Retinal pigment epithelial cell (primary cell): ENCODE data around the gene VPS13D.

ENCODE experiments used
- DNase-seq: peaks from one replicate; pipeline ENCODE4 v3.0.0-alpha.2; 2010; ENCODE audit warnings: low read depth
- H3K4me3 ChIP-seq: 2 replicates; pipeline ENCODE4 v1.5.1; 2011; ENCODE audit warnings: mild to moderate bottlenecking, low read length, control low read depth, moderate library complexity
- TF ChIP-seq, protein P1 (sequence below): conservative IDR thresholded peaks from 2 replicates; pipeline ENCODE4 v1.5.1; 2011; ENCODE audit warnings: low read depth, low read length, control low read depth, inconsistent platforms

VPS13D gene

DNA sequence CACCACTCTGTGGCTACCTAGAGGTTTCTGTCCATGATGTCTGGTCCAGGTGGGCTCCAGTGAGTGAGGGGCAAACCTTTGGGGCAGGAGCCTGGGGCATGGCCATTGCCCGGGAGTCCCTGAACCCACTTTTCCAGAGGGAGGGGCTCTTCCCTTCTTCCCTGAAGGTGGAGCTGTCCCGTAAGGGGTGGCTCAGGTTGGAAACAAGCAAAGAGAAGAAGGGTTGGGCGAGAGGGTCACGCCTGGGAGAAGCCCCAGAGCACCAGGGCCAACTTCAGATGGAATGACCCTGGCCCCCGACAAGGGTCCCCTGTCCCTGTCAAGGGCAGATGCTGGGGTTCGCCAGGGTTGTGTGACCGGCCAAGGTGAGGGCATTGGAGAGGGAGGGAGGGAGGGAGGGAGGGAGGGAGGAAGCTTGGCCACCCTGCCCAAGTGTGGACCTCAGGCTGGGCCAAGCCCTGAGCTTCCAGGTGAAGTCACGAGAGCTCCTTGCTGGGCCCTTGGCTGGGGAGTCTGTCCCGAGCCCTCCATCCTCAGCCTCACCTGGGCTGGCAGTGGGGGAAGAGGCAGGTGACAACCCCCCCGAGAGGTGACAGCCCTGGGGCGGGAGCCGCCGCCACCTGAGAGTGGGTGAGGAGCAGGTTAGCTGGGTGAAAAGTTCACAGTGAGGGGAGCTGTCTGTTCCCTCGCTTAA is 318.6 kb downstream of the VPS13D start:
- DNase-seq: no peak
- TF ChIP-seq, protein P1, sequence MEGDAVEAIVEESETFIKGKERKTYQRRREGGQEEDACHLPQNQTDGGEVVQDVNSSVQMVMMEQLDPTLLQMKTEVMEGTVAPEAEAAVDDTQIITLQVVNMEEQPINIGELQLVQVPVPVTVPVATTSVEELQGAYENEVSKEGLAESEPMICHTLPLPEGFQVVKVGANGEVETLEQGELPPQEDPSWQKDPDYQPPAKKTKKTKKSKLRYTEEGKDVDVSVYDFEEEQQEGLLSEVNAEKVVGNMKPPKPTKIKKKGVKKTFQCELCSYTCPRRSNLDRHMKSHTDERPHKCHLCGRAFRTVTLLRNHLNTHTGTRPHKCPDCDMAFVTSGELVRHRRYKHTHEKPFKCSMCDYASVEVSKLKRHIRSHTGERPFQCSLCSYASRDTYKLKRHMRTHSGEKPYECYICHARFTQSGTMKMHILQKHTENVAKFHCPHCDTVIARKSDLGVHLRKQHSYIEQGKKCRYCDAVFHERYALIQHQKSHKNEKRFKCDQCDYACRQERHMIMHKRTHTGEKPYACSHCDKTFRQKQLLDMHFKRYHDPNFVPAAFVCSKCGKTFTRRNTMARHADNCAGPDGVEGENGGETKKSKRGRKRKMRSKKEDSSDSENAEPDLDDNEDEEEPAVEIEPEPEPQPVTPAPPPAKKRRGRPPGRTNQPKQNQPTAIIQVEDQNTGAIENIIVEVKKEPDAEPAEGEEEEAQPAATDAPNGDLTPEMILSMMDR: no peak
- no peak overlapping the region for H3K4me3 ChIP-seq

DNA sequence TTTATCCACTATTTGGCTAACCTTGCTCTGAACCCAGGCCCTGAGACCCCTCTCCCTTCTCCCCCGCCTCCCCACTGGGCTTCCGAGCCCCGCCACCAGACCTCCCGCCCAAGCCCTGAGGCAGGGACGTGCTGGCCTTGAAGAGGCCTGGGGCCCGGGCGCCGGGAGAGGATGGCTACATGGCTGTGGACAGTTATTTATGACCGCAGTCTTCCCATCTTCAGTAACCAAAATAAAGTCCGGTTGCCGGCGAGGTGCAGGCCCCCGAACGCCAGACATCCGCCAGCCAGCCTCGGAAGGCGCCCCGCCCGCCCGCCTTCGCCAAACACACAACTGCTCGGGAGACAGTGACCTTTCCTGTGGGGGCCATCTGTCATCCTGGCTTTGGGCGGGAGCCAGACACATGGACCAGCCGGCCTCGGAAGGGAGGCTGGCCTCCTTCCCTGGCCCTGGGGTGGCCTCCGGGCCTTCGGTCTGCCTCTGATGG is 319.2 kb downstream of the VPS13D start:
- no peak for DNase-seq
- TF ChIP-seq, protein P1: no peak
- H3K4me3 ChIP-seq: no peak overlapping the region

DNA sequence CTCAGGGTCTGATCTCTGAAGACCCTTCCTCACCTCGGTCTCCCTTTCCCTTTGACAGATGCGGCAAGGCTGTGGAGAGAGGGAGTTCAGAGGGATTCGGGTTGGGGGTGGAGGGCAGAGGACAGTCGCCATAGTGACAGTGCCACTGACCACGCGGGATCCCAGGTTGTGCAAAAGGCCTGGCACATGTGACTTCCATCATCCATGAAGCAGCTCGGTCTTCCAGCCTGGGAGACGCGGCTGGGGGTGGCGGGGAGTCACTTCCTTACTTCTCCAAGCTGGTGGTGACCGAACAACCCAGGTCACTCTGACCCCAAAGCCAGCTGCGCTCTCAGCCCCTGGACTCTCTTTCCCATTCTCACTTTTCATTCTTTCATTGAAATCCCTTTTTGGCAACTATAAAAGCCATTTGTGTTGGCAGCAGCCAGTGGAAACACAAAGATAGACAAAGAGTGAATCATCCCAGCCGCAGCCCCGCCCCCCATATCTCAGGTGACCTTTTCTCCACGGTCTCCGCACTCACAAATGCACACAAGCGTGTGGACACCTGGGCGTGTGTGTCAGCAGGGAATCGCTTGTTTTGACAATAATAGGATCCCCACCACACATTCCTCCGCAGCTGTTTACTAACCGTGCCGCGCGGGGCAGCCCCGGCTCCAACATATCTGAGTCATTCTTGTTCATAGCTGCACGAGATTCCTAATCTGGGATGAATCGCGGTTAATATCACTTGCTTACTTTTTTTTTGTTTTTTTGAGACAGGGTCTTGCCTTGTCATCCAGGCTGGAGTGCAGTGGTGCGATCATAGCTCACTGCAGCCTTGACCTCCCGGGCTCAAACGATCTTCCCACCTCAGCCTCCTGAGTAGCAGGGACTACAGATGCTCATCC is 319.9 kb downstream of the VPS13D start:
- TF ChIP-seq, protein P1: no peak
- peak; percentile 94 for DNase-seq
- no peak overlapping the region for H3K4me3 ChIP-seq

DNA sequence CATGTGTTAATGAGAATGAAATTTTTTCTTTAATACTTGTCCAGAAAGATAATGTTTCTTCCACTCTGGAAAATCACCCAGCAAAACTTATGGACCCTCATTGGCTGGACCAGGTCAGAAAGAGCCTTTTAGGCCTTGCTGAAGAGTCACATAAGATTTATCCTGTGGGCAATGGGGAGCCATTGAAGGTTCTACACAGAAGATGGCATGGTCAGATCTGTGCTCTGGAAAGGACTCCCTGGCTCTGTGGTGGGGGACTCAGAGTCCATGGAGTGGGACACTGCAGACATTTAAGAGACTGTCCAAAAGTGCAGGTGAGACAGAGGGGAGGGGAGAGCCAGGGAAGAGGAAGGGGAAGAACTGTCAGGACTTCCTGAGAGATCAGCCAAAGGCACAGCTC is 321.8 kb downstream of the VPS13D start:
- TF ChIP-seq, protein P1: no peak
- no peak overlapping the region for H3K4me3 ChIP-seq
- no peak for DNase-seq

DNA sequence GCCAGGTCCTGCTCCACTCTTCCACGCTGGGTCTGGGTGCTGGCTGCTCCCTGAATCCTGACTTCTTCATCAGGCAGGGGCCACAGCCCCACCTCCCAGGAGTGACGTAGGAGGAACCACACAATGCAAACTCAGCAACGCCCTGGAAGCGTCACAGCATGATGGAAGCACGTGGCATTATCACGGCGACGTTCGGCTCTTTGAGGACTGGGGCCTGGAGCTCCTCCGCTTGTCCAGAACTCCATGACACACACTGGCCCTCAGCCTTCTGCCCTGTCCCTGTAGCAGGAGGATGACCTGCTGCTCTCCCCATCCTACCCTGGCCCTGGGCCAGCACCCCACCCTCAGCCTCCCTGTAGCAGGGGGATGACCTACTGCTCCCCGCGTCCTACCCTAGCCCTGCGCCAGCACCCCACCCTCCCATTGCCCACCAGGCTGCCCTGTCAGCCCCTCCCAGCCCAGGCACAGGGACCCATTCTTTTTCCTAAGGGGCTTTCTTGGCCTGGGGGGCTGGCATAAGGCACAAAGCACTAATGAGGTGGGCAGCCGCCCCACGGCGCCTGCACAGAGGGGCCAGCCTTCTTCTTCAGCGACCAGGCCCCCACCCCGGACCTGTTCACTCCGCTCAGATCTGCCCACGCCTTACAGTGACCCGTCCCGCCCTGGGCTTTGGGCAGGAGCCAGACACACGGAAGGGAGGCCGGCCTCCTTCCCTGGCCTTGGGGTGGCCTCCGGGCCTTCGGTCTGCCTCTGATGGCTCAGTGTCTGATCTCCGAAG is 322.5 kb downstream of the VPS13D start:
- H3K4me3 ChIP-seq: no peak overlapping the region
- TF ChIP-seq, protein P1: no peak
- DNase-seq: no peak

DNA sequence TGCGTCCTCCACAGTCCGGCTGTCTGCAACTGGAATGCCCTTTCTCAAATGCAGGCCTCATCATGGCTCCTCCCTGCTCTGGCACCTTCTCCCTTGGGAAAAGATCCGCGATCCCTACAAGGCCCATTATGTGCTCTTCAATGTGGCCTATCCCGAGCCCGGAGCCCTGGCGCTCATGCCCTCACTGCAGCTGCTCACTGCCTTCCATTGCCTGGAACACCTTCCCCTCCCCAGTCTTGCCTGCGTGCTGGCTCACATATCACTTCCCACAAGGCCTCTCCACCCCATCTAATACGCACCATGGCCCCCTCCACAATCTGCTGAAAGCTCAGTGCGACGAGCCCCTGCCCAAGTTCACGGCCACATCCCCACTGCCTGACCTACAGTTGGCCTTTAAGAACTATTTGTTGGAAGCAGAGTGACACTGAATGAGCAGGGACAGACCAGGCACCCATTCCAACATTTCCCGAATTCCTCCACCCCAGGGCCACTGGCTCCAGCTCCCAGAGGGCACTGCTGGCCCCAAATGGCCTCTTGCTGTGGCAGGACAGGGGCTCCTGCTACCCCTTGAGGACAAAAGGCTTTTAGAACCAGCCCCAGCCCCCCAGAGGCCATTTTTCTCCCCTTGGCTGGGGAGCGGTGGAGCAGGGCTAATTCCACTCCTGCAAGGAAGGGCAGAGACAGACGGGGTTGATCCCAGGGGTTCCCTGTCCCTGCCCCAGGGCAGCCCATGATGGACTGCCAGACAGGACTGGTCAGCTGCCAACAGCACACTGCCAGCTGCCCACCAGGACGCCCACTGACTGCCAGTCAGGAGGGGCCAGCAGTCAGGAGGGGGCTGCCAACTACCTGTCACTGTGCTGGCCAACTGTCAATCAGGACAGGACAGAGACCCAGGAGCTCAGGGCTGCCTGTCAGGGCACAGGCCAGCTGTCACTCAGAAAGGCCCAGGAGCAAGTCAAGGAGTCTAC is 323.4 kb downstream of the VPS13D start:
- DNase-seq: no peak
- no peak overlapping the region for H3K4me3 ChIP-seq
- TF ChIP-seq, protein P1: no peak
